ENCODE measurements around the gene LRP1B.

- no peak for TF ChIP-seq TAF1 (IDR thresholded peaks at IDR 0.05; ENCODE audit: borderline replicate concordance, insufficient read depth, low read length)
- no peak for TF ChIP-seq POLR2AphosphoS5 (IDR thresholded peaks at IDR 0.05; ENCODE audit: low read depth, low read length)
- TF ChIP-seq FOXP2 (optimal IDR thresholded peaks at IDR 0.05; ENCODE audit: borderline replicate concordance, extremely low read depth, extremely low read length, insufficient read depth), result no peak
- no peak for TF ChIP-seq SIN3A (IDR thresholded peaks at IDR 0.05; ENCODE audit: borderline replicate concordance, insufficient read depth, low read length)
These were observed 99.2 kb downstream of the LRP1B start for GRCh38 chr2:142031656-142032055.

Measured in PFSK-1 (cell line).